SK-MEL-5 (cell line): ENCODE measurements around the gene AJAP1. TPM values are rescaled to one million over a fixed set of nuclear protein-coding genes. Genes with fewer than 3 reads are reported as not detected.
"Not testable (repeated sequence)": the region's sequence is repeated elsewhere in the genome, so short reads cannot be mapped to it uniquely, and the experiment has no call there.

ENCODE experiments used
- DNase-seq: peaks from one replicate; pipeline ENCODE4 v3.0.0-alpha.2; 2016; ENCODE audit warnings: low read depth, low spot score
- in situ Hi-C: cut with HindIII; loops from 2 replicates; pipeline ENCODE4 v1.10.0; 2016; ENCODE audit warnings: low sequenced_read_pairs, high pct_unique_total_duplicates, low pct_unique_long_range_greater_than_20kb
- polyA plus RNA-seq, 2 experiments: library from polyadenylated mRNA; depleted of rRNA; stranded (reverse); fragments of >200 nt; gene quantifications; 2 replicates each; pipeline ENCODE4 v1.2.3, GENCODE V29; 2015
- total RNA-seq: library from RNA; depleted of rRNA; stranded (reverse); fragments of >200 nt; shearing (Covaris generic); gene quantifications from 2 replicates; pipeline ENCODE4 v1.2.3, GENCODE V29; 2014; rRNA removed

AJAP1 gene, protein sequence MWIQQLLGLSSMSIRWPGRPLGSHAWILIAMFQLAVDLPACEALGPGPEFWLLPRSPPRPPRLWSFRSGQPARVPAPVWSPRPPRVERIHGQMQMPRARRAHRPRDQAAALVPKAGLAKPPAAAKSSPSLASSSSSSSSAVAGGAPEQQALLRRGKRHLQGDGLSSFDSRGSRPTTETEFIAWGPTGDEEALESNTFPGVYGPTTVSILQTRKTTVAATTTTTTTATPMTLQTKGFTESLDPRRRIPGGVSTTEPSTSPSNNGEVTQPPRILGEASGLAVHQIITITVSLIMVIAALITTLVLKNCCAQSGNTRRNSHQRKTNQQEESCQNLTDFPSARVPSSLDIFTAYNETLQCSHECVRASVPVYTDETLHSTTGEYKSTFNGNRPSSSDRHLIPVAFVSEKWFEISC
- total RNA-seq = not detected in 2 replicates
- polyA plus RNA-seq (2015; cell fraction: cytosol; rRNA removed) = 0.24 TPM in 1 of 2 replicates, not detected in the other
- polyA plus RNA-seq (2015; cell fraction: nucleus; rRNA removed) = not detected in 2 replicates

DNA sequence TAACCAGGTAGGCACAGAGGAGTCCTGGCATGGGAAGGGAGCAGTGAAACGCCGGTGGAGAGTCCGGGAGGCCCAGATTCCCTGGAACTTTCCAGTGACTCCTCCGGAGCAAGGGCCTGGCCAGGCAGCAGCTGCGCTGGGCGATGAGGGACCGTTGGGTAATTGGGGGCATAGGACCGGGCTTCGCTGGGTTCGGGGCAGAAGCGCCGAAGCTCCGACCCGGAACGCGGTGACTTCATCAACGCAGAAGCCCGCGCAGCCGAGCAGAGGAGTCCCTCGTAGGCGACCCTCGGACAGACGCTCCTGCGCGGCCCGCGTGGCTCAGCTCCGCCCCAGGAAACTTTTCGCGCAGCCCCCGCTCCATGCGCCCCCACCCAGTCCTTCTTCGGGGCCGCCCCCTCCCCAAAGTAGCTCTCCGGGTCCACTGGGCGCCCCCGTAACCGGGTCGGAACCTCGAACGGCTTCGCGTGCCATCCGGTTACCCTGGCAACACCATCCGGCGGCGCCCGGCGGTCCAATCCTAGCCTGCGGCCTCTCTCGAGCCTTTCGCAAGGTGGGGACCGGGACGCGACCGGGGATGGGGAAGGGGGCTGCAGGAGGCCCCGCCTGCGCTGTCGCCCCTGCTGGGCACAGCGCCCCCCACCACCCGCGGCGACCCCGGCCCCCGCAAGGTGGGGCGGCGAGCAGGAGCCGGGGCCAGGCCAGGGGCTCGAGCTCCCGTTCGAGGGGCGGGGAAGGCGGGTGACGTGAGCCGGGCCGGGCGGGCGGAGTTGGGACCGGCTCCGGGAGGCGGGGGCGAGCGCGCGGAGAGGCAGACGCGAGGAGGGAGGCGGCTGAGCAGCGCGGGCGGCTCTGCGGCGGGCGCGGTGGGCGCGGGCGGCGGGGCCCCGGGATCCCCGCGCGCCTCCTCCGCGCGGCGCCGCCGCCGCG is at the start of gene AJAP1:
AJAP1 (plus strand) TSS at position 814 of the 930 bp plus-strand sequence. CDS start 817 bp downstream, outside the sequence.
- DNase-seq = no peak
- in situ Hi-C loops = no loop called here

DNA sequence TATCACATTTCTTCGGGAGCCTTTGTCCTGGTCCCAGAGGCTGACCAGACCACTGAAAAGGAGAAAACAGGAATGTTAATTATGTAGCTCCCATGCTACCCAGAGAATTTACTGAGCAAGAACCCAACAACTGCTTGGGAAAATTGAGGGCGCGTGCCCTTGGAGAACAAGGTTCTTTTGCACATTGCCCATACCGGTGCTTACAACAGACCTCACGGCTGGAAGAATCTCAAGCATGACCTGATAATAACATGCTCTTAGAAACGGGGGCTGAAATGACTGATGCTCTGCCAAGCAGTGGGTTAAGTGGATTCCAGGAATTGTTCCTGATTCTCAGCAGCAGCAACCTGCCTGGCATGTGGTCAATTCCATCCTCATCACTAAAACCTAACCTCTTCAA is 49.3 kb upstream of the AJAP1 start:
- DNase-seq = no peak
- in situ Hi-C loops = no loop called here

DNA sequence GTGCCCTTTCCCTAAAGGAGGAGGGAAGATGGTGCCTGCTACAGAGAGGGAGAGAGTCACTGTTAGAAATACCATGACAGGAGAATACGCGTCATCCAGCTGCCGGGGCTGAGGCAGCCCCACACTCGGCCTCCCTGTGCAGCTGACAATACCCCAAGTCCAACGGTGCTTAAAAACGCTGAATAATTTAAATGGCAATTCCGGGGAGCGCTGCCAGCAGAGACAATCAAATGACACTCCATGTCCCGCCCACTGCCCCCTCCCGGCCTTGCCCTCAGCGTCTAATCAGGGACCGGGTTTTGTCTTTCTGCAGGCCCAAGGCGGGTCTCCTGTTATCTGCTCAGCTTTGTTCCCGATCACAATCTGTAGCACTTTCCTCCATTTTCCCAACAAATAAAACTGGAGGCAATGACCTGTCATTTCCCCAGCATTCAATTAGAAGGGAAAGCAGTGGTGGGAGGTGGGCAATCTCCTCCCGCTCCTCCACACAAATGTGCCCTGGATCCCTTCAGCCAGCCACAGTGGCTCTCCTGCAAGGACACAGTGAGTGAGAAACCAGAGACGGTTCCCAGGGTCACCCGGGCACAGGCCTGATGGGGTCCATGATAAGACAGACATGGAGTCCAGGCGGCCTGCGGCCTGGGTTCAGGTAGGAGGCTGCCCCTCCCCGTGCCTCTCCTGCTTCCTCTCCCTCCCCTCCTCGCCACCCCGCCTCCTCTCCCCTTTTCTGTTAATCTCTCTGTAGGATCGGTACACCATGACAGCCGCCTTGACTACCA is 42.7 kb upstream of the AJAP1 start:
- DNase-seq = no peak
- in situ Hi-C loops = no loop called here

DNA sequence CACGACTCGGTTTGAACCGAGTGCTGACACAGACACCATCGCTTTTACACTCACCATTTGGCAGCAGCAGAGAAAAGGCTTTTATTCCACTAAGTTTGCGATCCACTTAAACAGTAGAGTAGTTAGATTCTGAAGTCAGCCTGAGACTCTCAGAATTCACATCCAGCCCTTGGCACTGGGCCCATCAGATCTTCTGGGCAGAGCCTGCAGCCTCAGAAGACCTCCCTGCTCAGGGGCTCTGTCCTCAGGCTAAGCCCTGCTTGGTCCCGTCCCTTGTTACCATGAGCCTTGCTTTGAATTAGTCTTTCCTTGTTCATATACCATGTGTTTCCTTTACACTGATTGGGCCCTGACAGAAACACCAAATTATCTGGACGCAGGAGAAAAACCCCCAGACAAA is 41.4 kb upstream of the AJAP1 start:
- no peak for DNase-seq
- in situ Hi-C loops = no loop called here

DNA sequence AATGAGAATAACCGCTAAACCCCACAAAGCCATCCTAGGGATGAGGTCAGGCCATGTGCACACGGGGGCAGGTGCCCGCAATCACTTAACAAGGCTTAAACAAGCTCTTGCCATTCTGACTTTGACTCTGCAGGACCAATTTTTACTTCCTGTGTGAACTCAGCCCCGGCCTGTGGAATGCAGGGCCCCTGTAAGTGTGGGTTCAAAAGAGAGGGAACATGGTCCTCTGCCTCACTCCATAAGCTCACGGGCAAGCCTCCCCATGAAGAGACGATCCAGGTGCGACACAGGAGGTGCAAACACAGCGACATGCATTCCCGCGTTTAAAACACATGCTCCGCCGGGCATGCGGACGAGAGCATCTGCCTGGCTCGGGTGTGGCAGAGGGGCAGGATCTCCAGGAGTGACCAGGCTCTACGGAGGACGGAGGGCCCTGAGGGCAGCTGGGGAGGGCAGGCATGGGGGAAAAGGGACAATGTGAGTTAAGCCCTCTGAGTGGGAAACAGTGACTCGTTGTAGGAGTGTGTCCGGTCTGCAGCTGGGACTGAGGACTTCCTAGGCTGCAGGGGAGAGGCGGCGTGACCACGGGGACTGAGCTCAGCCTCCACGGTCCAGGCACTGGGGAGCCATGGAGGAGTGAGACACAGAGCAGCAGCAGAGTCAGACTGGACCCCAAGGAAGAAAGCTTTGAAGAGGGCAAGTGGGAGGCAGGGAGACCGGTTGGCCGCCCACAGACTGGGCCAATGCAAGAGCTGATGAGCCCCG is 40.6 kb upstream of the AJAP1 start:
- in situ Hi-C loops = no loop called here
- DNase-seq = no peak

DNA sequence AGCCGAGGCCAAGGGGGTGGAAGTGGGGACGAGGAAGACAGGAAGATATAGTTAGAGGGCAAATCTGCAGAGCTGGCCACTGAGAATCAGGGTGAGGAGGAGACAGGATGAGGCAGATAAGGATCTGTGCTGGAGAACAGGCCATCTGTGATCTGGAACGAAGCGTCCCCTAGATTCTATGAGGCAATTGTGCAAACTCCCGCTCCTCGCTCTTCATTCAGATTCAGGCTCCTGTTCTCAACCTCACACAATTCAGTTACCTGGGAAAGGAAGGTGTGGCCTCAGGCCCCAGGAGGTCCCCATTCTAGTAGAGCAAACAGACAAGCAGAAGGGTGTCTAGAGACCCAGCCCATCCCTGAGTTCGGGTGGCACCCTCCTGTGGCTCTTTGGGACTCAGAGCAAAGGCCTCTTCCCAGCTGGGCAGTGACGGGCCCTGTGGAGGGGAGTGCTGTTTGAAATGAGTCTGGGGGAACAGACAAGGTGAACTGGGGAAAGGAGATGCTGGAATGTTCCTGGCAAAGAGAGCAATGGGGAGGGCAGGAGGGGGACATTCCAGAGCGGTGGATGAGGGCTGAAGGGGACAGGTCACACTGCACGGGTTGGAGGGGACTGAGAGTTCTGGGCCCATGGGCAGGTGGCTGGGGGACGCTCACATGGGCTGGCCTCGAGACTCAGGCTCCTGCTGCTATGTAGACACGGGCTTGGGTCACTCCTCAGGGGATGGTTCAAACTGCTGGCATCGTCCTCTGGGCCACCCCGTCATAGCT is 39.9 kb upstream of the AJAP1 start:
- no peak for DNase-seq
- in situ Hi-C loops = no loop called here

DNA sequence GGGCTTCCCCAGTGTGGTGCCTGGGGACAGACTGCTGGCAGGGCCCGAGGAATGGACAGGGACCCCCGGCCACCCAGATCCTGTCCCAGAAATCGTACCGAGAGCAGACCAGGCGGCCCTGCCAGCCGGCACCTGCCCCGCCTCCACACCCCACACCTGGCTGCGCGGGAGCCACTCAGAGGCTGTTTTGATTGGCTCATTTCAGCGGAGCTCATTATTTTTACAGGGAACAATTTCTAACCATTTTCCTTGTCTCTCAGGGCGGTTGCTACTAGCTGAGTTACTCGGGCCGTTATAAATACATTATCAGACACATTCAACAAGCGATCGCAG is 39.3 kb upstream of the AJAP1 start:
- in situ Hi-C loops = no loop called here
- DNase-seq = no peak

DNA sequence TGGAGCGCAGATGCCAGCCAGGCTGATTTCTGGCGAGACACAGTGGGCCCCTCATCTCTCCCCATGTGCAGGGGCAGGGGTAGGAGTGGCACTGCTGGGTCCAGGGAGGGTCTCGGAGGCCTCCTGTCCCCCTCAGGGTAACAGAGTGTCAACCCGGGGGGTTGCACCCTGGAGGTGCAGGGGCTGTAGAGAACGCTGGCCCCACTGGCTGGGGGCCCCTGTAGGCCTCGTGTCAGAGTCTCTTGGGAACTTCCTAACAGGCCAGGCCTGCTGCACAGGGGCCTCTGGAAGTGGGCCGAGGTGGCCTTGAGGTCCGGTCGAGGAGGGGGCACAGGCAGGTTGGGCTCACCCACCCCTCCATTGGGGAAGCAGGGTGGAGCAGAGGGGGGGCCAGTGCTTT is 38.9 kb upstream of the AJAP1 start:
- DNase-seq = no peak
- in situ Hi-C loops = no loop called here

DNA sequence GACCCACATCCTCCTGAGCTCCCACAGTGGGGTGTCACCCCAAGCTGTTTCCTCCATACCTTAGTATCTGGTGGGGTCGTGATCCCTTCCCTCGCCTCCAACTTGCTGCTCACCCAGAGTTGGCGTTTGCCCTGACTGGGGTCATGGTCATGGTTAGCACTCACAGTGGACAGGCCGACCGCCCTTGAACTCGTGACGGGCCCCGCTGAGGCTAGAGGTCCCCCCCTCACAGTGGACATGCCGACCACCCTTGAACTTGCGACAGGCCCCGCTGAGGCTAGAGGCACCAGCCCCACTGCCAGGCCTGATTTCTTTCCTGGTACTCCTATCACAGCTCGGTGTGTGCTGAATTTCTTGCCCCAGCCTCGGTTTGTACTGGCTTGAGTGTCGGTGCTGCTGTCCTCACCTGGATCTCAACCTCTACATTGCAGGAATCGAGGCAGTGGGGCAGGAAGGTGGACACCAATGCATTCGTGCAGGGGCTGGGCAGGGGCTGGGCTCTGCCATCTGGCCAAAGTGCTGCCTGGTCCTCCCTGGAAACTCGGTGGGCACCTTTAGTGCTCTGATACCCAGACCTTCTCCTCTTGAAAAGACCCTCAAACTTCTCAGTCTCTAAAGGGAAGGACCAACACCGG is 37.5 kb upstream of the AJAP1 start:
- in situ Hi-C loops = no loop called here
- no peak for DNase-seq

DNA sequence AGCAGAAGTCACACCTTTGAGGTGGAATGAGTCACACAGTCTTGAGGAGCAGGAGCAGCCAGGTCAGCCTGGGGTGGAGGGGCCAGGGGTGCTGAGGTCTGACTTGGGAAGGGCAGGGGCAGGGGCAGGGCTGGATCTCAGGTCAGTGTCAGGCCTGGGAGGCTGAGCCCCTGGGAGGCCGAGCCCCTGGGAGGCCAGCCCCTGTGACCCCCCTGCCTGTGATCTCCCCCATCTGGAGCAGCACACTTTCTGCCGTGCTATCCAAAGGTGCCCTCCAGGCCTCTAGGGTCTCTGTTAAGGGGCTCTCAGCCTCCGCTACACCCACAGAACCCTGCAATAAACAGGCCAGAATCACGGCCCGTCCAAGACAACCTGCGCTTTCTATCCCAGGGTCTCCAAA is 36.9 kb upstream of the AJAP1 start:
- DNase-seq = no peak
- in situ Hi-C loops = no loop called here

DNA sequence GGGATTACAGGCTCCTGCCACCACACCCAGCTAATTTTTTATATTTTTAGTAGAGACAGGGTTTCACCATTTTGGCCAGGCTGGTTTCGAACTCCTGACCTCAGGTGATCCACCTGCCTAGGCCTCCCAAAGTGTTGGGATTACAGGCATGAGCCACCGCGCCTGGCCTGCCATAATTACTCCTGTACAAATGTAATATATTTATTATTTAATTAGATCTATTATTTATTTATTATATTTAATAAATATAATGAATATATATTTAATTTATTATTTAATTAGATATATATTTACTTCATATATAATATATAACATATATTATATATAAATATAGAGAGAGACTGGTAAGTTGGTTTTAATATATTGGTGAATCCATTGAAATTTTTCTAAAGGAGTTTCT is 35.6 kb upstream of the AJAP1 start:
- DNase-seq, in situ Hi-C loops: not testable (repeated sequence)

DNA sequence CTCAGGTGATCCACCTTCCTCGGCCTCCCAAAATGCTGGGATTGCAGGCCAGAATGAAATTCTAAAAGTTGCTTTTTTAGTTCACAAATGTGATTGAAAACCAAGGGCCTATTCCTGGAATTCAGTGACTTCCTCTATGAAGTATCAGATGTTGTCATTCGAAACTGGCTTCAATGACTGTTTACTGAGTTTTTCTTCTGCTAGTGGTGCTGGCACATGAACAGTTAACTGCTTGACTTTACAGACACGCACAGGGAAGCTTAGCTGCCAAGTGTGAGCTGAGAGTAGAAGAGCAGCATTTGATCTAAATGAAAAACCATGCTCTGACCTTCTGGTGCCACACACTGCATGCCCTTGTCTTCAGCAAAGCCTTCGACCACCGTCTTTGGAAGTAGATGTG is 32.8 kb upstream of the AJAP1 start:
- in situ Hi-C loops = no loop called here
- DNase-seq = no peak

DNA sequence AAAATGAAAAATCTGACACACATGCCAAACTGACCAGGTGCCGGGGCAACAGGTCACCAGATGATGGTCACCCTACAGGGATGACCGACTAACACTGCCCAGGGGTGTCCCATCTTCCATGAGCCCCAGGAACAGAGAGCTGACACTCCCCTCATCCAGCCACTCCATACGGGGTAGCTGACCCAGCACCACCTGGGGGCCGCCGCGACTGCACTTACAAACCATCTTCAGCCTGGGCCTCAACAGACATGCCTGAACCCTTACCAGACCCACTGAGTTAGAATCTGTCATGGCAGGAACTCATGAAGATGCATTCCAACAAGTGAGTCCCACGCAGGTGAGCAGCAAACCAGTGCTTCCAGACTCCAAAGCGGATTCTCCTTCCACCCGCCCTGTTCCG is 31.6 kb upstream of the AJAP1 start:
- no peak for DNase-seq
- in situ Hi-C loops = no loop called here

DNA sequence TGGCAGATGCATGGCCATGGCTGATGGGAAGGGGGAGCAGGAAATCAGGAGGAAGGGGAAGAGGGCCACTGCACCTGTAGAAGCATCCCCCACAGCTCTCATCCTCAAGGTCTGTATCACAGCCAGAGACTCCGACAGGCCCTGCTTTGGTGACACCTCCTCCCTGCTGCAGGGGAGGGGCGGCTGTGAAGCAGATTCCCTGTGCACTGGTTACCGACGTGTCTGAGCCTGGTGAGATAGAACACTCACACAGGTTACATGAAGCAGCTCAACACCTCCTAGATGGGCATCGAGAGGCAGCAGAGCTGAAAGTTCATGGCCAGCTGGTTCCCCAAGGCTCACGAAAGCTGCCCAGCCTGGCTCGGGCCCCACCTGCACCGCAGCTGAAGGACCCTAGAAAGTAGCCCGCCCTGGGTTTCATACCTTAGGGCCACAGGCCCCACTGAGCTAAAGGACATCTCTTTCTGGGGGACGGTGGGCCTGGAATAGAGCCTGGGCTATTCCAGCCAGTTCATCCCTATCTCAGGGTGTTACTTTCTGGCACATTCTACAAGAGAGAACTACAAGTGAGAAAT is 30.2 kb upstream of the AJAP1 start:
- DNase-seq = no peak

DNA sequence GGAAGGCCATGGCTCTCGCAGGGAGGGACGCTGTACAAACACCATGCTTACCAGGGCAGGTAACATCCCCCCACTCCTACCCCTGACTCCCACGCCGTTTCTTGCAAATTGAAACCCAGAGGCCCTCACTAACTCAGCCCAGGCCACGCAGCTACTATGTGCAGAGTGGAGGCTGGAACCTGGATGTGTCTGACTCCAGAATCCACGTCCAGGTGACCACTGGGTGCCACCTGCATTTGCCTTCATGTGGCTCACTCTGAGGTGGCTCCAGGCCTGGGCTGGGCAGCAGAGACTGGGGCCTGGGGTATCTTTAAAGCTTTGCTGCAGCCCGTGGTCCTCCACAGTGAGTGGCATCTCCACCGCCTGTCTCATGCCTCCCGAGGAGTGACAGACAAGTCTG is 29.6 kb upstream of the AJAP1 start:
- in situ Hi-C loops = no loop called here
- DNase-seq = no peak

More for the DNA sequence above, 30.2 kb upstream of the AJAP1 start:
- in situ Hi-C loops = no loop called here

DNA sequence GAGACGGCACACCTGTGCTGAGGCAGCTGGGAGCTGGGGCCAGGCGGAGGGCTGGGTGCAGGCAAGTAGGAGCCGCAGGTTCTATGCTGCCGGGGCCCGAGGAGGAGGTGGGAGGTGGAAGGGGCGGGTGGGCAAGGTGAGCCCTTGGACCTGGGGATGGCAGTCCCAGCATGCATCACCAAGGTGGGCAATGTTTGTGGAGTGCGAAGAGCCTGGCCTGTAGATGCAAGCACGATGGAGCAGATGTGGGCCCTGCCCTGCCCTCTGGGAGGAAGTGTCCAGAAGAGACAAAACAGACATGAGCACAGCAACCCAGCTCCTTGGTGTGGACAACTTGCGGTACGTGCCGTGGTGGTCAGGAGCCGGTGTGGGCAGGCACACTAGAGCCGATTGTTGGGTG is 28.3 kb upstream of the AJAP1 start:
- no peak for DNase-seq
- in situ Hi-C loops = no loop called here
